HG03196 (cell line): Measurements from ENCODE around the gene ANKFY1.
"Not testable (repeated sequence)": the region's sequence is repeated elsewhere in the genome, so short reads cannot be mapped to it uniquely, and the experiment has no call there.

Experiments
- ATAC-seq: cut with Tn5 transposase; IDR thresholded peaks from one replicate; pipeline ENCODE4 v1.9.1; 2021; ENCODE audit not compliant: unreplicated experiment

The ANKFY1 gene

DNA sequence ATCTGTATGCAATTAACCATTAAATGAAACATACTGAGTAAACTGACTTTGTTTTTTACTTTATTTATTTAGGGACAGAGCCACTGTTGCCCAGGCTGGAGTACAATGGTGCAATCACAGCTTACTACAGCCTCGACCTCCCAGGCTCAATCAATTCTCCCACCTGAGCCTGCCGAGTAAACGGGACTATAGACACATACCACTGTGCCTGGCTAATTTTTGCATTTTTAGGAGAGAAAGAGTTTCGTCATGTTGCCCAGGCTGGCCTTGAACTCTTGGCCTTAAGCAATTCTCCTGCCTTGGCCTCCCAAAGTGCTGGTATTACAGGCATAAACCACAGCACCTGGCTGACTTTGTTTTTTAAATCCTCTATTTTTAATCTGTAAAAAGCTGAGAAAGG, 42.6 kb downstream of the ANKFY1 start:
- ATAC-seq = no peak

DNA sequence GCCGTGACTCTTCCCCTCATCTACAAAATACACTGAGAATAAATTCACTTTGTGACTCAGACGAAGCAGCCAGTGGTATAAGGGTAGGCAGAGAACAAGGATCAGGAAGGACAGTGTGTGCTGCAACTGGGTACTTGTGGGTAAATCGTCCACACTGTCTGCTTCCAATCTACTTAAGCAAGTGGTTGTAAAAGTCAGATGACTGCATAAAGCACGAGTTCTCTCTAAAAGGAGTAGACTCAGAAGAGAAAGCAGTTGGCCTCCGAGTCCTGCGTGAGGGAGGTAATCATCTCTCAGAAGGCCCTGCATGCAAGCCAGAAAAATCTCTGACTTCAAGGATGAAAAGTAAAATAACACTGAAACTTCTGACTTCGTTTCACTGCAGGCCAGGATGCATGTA, 43.1 kb downstream of the ANKFY1 start:
- no peak for ATAC-seq

DNA sequence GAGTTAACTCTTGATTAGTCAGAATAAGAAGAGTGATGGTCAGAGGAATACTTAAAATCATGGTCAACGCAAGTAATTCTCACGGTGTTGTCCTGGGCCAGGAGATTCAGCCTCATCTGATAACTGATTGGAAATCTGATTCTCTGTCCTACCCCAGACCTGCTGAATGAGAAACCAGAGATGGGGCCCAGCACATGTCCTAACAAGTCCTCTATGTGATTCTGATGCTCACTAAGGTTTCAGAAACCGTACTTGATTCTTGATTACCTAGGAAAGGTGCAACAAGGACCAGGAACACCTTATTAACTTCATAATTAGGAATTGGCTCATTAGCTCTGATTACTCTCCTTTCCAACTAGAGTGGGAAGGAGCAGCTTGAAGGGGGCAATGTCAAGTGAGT, 44.5 kb downstream of the ANKFY1 start:
- no peak for ATAC-seq

DNA sequence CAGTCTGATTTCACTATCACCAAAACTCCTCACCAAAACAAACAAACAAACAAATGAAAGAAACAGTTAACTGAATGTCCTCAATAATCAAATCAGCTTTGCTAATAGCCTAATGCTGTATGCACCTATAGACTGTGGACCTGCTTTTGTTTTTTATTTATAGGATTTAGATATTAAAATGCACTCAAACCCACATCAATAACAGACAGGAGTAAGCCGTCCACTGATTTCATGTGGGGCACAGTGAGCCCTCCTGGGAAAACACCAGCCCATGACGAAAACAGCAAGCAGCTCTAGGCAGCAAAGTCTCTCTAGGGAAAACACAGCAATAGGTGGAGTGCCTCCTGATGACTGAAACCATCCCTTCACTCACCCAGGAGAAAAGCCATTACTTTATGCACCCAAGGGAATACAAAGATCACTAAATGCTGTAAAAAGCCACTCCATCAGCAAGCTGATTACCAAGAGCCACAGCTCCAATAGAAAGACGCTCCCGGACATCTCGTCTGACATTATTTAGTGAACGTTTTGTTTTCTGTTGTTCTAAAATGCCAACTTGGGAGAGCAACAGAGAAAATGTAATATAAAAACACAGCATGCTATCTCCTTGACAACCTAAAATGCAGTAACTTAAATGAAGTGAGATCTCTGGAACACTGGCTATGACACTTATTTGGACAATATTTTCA, 47.8 kb downstream of the ANKFY1 start:
- ATAC-seq = no peak

DNA sequence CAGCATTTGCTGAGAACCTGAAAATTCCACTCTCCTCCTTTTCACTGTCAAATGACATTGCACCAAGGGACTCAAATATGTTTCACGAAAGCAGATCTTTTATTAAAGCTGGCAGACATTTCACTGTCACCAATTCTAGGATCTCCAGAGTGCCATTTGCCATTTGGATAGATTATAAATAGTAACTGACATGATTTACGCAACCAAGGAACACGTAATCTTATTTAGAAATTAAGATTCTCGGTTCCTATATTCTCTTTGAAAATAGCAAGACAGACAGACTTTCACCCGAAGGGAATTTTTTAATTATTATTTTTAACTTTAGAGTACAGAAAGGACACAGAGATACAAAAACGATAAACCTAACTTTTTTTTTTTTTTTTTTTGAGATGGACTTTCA, 49.6 kb downstream of the ANKFY1 start:
- ATAC-seq = no peak

DNA sequence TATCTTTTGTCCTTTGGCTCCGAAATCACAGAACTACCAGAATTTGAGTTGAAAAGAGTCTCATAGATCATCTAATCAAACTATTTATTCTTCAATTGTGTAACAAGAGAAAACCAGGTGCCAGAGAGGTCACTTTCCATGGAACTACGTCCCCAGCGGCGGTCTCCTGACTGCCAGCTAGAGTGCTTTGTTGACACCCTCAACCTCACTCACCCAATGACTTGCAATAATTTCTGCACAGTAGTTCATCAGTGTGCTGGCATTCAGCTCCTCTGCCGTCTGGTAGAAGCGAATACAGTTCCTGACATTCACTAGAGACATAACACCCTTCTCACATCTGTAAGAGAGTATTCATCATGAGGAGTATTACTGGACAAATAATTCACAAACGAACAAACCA, 54.2 kb downstream of the ANKFY1 start:
- no peak for ATAC-seq

DNA sequence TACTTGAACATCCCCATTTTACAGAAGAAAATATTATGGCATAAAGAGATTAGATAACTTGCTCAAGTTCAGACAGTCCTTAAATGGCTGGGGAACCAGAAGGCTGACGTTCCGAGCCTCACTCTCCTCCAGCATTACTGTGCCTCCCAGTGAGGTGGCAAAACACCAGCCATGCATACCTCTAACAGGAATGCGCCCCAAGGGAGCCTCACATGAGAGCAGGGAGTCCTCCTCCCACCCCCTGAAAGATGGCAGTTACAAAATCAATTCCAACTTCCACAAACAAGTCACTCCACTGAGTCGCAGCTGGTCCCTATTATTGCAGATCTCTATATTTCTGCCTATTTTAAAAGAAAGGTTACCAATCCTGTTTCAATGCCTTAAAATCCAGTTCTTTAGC, 55.5 kb downstream of the ANKFY1 start:
- ATAC-seq = no peak

DNA sequence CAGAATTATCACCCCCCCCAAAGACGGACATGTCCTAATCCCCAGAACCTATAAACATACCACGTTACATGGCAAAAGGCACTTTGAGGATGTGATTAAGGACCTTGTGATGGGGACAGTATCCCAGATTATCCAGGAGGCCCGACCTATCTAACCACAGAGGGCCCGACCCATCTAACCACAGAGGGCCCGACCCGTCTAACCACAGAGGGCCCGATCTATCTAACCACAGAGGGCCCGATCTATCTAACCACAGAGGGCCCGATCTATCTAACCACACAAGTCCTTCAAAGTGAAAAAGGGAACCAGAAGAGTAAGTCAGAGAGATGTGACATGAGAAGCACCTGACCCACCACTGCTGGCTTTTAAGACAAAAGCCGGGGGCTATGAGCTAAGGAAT, 56.8 kb downstream of the ANKFY1 start:
- no peak for ATAC-seq

DNA sequence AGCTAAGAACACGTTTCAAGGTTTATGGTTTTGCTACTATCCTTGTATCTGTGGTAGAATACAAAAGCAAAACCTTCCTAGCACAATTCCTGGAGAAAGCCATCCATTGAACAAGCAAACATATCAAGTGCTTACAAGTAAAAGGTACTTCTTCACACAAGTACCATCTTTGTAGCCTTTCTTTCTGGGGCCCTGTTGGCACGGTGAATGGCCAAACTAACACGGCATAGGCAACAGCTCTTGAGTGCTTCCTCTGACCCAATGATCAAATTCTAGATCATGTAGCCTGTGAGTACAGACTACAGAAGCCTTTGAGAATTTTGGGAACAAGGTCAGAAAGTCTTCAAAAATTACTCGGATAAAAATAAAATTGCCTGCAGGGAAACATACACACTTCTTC, 57.9 kb downstream of the ANKFY1 start:
- no peak for ATAC-seq

DNA sequence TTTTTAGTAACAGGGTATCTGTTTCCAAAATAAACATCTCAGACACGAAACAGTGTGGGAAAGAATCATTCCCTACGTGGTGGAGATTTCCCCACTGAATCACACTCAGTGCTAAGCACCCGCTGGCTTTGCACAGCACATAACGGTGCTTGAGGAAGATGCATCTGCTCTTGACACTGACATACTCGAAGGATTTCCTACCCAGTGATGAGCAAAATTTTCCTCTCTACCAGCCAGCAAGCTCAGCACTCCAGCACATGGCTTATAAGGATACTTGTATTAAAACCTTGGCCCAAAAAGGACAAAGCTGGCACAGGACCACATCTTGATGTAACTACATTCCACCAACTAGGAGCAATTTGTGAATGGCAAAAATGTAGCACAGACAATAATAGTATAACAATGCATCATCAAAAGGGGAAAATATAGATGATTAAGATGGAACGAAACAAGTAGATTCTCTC, 59.0 kb downstream of the ANKFY1 start:
- ATAC-seq = no peak

DNA sequence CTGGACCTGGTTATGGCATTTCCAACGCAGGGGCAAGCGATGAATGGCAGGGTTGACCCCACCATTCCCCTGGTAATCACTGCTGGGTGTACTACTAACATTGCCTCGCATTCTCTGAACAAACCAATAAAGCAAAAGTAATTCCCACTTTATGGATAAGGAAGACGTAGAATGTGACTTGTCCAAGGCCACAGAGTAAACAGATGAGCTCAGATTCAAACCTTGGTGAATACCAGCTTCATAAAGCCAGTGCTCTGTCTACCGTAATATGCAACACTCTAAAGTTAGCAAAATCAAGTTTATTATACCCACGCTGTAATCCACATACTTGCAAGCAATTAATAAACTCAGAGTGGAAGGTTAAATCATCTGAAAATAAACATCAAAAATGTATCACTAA, 59.6 kb downstream of the ANKFY1 start:
- ATAC-seq = no peak

DNA sequence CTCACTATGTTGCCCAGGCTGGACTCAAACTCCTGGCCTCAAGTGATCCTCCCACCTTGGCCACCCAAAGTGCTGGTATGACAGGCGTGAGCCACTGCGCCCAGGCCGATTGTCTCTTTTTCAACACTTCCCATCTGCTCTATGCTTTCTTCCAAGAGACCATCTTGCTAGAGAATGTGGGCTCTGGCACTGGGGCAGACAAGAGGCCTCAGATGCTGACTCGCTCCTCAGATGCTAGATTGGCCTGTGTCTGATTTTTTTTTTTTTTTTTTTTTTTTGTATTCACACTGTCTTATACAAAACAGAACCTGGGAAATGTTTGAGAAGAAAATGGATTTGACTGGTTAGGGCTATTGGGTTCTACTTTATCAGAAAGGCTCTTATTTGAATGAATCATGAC, 62.6 kb downstream of the ANKFY1 start:
- no peak for ATAC-seq

DNA sequence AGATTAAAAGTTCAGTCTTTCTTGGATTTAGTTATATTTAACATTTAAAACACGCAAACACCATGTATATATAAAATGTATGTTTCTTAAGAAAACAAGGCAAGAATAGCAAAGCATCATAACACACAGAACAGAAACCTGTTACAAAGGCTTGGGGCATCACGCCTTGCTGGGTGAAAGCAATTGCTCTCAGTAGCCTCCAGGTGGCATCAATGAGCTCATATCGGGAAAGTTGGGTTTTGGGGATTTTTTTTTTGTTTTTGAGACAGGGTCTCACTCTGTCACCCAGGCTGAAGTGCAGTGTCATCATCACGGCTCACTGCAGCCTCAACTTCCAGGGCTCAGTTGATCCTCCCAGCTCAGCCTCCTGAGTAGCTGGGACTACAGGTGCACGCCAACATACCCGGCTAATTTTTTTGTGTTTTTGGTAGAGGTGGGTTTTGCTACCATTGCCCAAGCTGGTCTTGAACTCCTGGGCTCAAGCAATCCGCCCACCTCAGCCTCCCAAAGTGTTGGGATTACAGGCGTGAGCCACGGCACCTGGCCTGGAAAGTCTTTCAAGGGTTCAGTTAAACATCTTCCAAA, 63.9 kb downstream of the ANKFY1 start:
- ATAC-seq = no peak

DNA sequence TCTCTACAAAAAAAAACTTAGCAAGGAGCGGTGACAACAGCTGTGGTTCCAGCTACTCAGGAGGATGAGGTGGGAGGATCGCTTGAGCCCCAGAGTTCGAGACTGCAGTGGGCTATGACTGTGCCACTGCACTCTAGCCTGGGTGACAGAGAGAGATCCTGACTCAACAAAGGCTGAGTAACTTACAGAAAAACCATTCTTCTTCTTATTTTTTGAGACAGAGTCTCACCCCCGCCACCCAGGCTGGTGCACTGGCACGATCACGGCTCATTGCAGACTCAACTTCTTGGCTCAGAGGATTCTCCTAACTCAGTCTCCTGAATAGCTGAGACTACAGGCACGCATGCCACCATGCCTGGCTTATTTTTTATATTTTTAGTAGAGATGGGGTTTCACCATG, 64.8 kb downstream of the ANKFY1 start:
- ATAC-seq = no peak

DNA sequence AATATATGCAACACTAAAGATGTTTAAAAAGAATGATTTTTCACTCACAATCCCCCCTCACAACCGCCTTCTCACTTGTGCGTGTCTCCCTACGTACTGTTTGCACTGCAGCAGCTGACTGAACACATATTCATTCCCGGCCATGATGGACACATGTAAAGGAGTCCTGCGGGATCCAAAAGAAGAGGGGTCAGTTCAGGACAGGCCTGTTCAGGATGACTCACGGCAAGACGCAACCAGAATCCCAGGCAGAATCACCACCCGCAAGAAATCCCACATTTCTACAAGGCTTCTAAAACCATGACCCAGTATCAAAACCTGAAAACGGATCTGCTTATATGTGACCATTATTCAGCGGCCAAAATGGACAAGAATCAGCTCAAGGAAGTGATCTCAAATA, 68.5 kb downstream of the ANKFY1 start:
- no peak for ATAC-seq

DNA sequence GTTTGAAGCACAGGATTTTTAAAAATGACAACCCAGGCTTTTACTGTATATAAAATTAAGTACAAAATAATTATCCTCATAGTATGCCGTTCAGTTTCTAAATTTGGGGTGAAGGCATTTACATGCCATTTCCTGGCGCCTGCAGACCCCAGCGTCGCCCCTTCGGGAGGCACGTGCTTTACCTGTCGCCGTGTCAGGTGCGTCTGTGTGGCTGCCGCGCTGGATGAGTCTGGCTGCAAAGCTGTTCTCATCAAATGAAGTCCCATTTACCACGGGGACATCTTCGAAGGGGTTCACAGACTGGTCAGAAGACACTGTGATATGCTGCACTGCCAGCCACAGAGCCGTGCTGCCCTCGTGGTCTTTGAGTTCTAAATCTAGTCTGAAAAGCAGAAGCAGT, 69.0 kb downstream of the ANKFY1 start:
- no peak for ATAC-seq

DNA sequence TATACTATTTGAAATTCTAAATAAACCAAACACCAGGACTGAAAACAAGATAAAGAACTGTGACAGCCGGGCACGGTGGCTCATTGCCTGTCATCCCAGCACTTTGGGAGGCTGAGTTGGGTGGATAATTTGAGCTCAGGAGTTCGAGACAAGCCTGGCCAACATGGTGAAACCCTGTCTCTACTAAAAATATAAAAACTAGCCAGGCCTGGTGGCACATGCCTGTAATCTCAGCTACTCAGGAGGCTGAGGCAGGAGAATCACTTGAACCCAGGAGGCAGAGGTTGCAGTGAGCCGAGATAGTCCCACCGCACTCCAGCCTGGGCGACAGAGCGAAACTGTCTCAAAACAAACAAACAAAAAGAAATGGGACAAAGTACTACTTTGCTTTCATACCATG, 73.0 kb downstream of the ANKFY1 start:
- not testable (repeated sequence) for ATAC-seq

DNA sequence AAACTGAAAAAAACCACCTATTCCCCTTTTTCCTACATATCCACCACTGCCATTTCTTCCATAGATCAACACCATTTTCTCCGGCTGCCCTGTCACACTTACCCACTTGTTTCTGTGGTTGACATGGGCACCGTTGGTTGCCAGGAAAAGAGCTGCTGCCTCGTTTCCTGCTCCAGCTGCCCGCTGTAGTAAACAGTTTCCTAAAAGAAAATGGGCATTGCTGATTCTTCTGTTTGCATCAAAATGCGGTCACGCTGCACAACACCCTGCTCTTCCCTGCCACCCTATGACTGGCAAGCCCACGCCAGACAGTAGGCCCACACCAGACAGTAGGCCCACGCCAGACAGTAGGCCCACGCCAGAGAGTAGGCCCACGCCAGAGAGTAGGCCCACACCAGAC, 74.5 kb downstream of the ANKFY1 start:
- ATAC-seq = no peak

DNA sequence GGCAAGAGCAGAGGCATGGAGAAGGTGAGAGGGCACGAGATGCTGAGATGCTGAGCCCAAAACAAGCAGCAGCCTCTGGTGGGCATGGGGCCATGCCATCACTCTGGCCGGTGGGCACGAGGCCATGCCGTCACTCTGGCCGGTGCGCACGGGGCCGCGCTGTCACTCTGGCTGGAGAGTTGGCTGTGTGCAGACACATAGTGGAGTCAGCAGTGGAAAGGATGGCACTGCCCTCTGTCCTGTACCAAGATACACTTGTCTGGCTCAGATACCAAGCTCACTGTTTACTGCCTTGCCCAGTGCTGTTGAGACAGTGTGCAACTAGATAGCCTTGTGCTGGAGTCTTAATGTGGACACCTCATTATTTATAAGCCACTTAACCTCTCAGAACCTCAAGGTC, 75.7 kb downstream of the ANKFY1 start:
- no peak for ATAC-seq

DNA sequence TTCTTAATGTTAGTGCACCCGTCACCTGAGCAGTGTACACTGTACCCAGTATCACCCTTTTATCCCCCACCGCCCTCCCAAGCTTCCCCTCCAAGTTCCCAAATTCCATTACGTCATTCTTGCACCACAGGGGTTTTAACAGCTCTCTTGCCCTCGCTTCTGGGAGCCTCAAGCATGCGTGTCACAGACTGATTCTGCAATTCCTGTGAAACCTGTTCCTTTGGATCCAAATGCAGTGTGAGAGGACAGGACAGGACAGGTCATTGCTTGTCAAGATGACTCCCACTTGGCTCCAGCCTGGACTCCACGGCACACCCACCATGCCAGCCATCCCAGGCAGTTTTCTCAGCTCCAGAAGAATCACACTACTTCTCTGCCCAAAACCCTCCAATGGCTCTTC, 76.7 kb downstream of the ANKFY1 start:
- no peak for ATAC-seq

DNA sequence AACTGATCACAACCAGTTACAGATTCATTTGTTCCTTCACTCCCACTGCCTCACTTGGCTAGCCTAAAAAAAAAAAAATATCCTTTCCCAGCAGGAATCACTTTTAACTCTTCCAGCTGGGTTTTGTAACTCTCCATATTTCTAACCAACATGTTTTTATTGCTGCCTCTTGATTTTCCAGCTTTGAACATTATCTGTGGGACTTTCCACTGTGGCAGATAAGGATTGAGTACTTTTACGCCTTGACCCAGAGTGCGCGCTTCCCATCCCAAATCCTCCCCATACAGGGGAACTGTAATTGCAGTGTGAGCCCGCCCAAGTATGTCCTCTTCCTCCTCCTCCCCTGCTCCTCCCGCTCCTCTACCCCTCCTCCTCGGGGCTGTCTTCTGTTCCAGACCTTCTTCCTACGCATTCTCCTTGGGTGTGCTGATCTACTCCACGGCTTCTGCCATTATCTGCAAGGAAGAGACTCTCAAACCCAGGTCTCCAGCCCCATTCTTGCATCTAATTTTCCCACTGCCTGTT, 77.4 kb downstream of the ANKFY1 start:
- ATAC-seq = no peak

DNA sequence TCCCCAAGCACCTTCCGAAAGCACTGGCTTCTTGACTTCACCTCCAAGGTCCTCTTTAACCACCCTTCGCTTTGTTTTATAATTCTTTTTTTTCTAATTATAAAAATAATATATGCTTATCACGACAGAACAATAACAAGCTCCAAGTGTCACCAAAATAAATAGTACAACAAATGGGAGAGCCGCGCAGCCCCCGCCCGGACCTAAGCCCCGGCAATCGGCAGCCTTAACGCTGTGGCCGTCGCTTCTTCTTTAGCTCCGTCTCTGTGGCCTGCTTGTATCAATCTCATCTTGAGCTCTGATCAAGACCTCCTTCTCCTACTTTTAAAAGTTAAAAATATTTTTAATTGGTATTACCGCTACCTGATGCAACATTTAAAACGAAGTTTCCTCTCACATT, 78.1 kb downstream of the ANKFY1 start:
- ATAC-seq = no peak

DNA sequence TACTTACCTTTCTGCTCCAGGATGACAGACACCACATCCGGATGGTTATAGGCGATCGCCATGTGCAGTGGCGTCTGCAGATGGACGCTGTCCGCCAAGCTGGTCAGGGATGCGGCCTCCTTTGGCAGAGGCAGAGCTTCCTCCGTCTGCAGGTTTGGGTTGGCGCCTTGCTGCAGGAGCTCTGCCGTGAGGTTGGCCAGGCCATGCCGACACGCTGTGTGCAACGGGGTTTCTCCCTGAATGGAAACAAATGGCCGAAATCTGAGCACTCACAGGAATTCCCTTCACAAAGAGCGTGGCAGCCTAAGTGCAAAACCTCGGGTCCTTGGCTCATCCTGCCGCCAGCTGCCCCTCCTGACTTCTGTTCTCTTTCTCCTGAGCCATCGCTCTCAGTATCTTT, 79.0 kb downstream of the ANKFY1 start:
- ATAC-seq = no peak
